ENCODE data around the gene SEC14L1. TPM values are rescaled to one million over a fixed set of nuclear protein-coding genes. Genes with fewer than 3 reads are reported as not detected.

The SEC14L1 gene
- total RNA-seq, 2 experiments from 2014 or later: 97.3 to 98.5 TPM

GRCh38 chr17:77188084-77189066 is 47.6 kb downstream of the SEC14L1 start:
- H3K4me3 ChIP-seq (ENCODE audit: low read length): peak overlapping the region; percentile 47
- H3K9me3 ChIP-seq (ENCODE audit: control insufficient read depth in 1 of 2, insufficient read depth in 1 of 2, low read length in 2 of 2): no peaks in the 10 kb centered on the region
- peaks cover 35% of the 10 kb centered on the region for H3K4me1 ChIP-seq (ENCODE audit: insufficient read depth, low read length)
- Mint-ChIP-seq H3K9me3 (no peaks in the 10 kb centered on the region), H3K27ac (peak overlapping the region; percentile 55), H3K4me3 (peak overlapping the region; percentile 74), H3K27me3 (no peaks in the 10 kb centered on the region), H3K4me1 (ENCODE audit: low read depth) (peaks cover 29% of the 10 kb centered on the region), H3K36me3 (ENCODE audit: low read depth) (peaks cover 30% of the 10 kb centered on the region)
- peak; percentile 29 for ATAC-seq (ENCODE audit: poor library complexity)
- POLR2A ChIA-PET: interaction anchor here (1.4 kb wide), 1 partner anchor 100 kb away, joined by 5 read pairs; no protein-coding TSS in a partner anchor
- CTCF ChIA-PET: no interaction called here
- H3K27me3 ChIP-seq (ENCODE audit: control insufficient read depth in 1 of 2, insufficient read depth in 2 of 2, low read length in 2 of 2): no peaks in the 10 kb centered on the region
- no peak overlapping the region for H3K27ac ChIP-seq (ENCODE audit: low read depth in 1 of 2, low read length in 2 of 2)
- TF ChIP-seq CTCF (IDR thresholded peaks at IDR 0.05): no peak
- intact Hi-C loops (cut with DNase I, micrococcal nuclease): loop anchor here in 1 of 2 experiments (5.0 kb wide), 1 partner anchor 46 kb away; the partner anchor contains the start of gene SEC14L1
- DNase-seq: peak in 2 of 14 experiments; percentile 14 to 33
- peaks cover 24% of the 10 kb centered on the region for H3K36me3 ChIP-seq (ENCODE audit: insufficient read depth, low read length)

- H3K36me3 ChIP-seq (ENCODE audit: insufficient read depth, low read length): peaks cover 32% of the 10 kb centered on the region
- ChIA-PET CTCF (no interaction called here), POLR2A (interaction anchor here (1.4 kb wide), 1 partner anchor 101 kb away, joined by 5 read pairs; no protein-coding TSS in a partner anchor)
- Mint-ChIP-seq H3K27ac (peak overlapping the region; percentile 55), H3K4me3 (no peak overlapping the region), H3K27me3 (no peaks in the 10 kb centered on the region), H3K9me3 (no peaks in the 10 kb centered on the region), H3K4me1 (ENCODE audit: low read depth) (peaks cover 29% of the 10 kb centered on the region), H3K36me3 (ENCODE audit: low read depth) (peaks cover 37% of the 10 kb centered on the region)
- H3K9me3 ChIP-seq (ENCODE audit: control insufficient read depth in 1 of 2, insufficient read depth in 1 of 2, low read length in 2 of 2): no peaks in the 10 kb centered on the region
- ATAC-seq (ENCODE audit: poor library complexity) (peak; percentile 55), DNase-seq (peak in 2 of 14 experiments; percentile 38 to 55)
- H3K27ac ChIP-seq (ENCODE audit: low read depth in 1 of 2, low read length in 2 of 2): no peak overlapping the region
- H3K4me1 ChIP-seq (ENCODE audit: insufficient read depth, low read length): peaks cover 30% of the 10 kb centered on the region
- intact Hi-C loops (cut with DNase I, micrococcal nuclease): loop anchor here in 1 of 2 experiments (5.0 kb wide), 1 partner anchor 47 kb away; the partner anchor contains the start of gene SEC14L1
- no peak overlapping the region for H3K4me3 ChIP-seq (ENCODE audit: low read length)
- H3K27me3 ChIP-seq (ENCODE audit: control insufficient read depth in 1 of 2, insufficient read depth in 2 of 2, low read length in 2 of 2): no peaks in the 10 kb centered on the region
- TF ChIP-seq CTCF (IDR thresholded peaks at IDR 0.05): no peak
These were observed 48.4 kb downstream of the SEC14L1 start for GRCh38 chr17:77189148-77189547.

GRCh38 chr17:77190576-77190975 is 49.8 kb downstream of the SEC14L1 start:
- CTCF ChIA-PET: no interaction called here
- intact Hi-C loops (cut with DNase I, micrococcal nuclease): loop anchor here in 1 of 2 experiments (5.0 kb wide), 1 partner anchor 93 kb away; no protein-coding TSS in a partner anchor
- no peak overlapping the region for H3K4me3 Mint-ChIP-seq

More at GRCh38 chr17:77190576-77190975, 49.8 kb downstream of the SEC14L1 start:
- TF ChIP-seq CTCF (IDR thresholded peaks at IDR 0.05): no peak
- Histone ChIP-seq H3K27ac (ENCODE audit: low read depth in 1 of 2, low read length in 2 of 2) (no peak overlapping the region), H3K36me3 (ENCODE audit: insufficient read depth, low read length) (peaks cover 44% of the 10 kb centered on the region), H3K4me3 (ENCODE audit: low read length) (no peak overlapping the region), H3K4me1 (ENCODE audit: insufficient read depth, low read length) (peaks cover 27% of the 10 kb centered on the region), H3K27me3 (ENCODE audit: control insufficient read depth in 1 of 2, insufficient read depth in 2 of 2, low read length in 2 of 2) (no peaks in the 10 kb centered on the region), H3K9me3 (ENCODE audit: control insufficient read depth in 1 of 2, insufficient read depth in 1 of 2, low read length in 2 of 2) (no peaks in the 10 kb centered on the region)
- POLR2A ChIA-PET: no interaction called here
- ATAC-seq (ENCODE audit: poor library complexity) (no peak), DNase-seq (no peak)
- H3K4me1 Mint-ChIP-seq (ENCODE audit: low read depth): peaks cover 29% of the 10 kb centered on the region
- H3K27me3 Mint-ChIP-seq: no peaks in the 10 kb centered on the region
- no peaks in the 10 kb centered on the region for H3K9me3 Mint-ChIP-seq
- H3K27ac Mint-ChIP-seq: no peak overlapping the region
- H3K36me3 Mint-ChIP-seq (ENCODE audit: low read depth): peaks cover 50% of the 10 kb centered on the region
